ENCODE data around the gene INTS13. TPM values are rescaled to one million over a fixed set of nuclear protein-coding genes. Genes with fewer than 3 reads are reported as not detected.

The INTS13 gene
- total RNA-seq, 1 experiment from 2014 or later = 54.0 TPM

- no peak for TF ChIP-seq ATF2 (CRISPR knock-in tag; IDR thresholded peaks at IDR 0.05; ENCODE audit: borderline replicate concordance, low read depth)
Observed at GRCh38 chr12:26976687-26977086, 38.9 kb upstream of the INTS13 start (continued).

- TF ChIP-seq ZNF423 (CRISPR knock-in tag; IDR thresholded peaks at IDR 0.05) (no peak), NR3C1 (CRISPR knock-in tag; conservative IDR thresholded peaks at IDR 0.05; ENCODE audit: low read depth) (no peak), PREB (CRISPR knock-in tag; IDR thresholded peaks at IDR 0.05; ENCODE audit: borderline replicate concordance) (no peak), FOXJ3 (CRISPR knock-in tag; IDR thresholded peaks at IDR 0.05; ENCODE audit: borderline replicate concordance) (no peak), USF1 (CRISPR knock-in tag; IDR thresholded peaks at IDR 0.05) (no peak), CDX4 (CRISPR knock-in tag; IDR thresholded peaks at IDR 0.05; ENCODE audit: borderline replicate concordance) (no peak)
- DNase-seq (ENCODE audit: low spot score) = no peak
- CTCF ChIA-PET = no interaction called here
- POLR2A ChIA-PET = no interaction called here
- Mint-ChIP-seq H3K4me1 (no peaks in the 10 kb centered on the region), H3K4me3 (no peak overlapping the region), H3K27me3 (ENCODE audit: low read depth) (no peaks in the 10 kb centered on the region), H3K9me3 (no peaks in the 10 kb centered on the region), H3K27ac (no peak overlapping the region), H3K36me3 (peaks cover 41% of the 10 kb centered on the region)
- ATAC-seq = no peak
Observed at GRCh38 chr12:26971963-26972362, 34.2 kb upstream of the INTS13 start.

- H3K36me3 Mint-ChIP-seq = peaks cover 29% of the 10 kb centered on the region
- no peaks in the 10 kb centered on the region for H3K4me1 Mint-ChIP-seq
- POLR2A ChIA-PET = no interaction called here
- DNase-seq (ENCODE audit: low spot score) = no peak
- no peak for ATAC-seq
- H3K27me3 Mint-ChIP-seq (ENCODE audit: low read depth) = no peaks in the 10 kb centered on the region
- TF ChIP-seq STAT6 (CRISPR knock-in tag; conservative IDR thresholded peaks at IDR 0.05; ENCODE audit: low read depth) (no peak), OVOL2 (CRISPR knock-in tag; IDR thresholded peaks at IDR 0.05; ENCODE audit: borderline replicate concordance) (no peak), NFYB (CRISPR knock-in tag; conservative IDR thresholded peaks at IDR 0.05; ENCODE audit: low read depth) (no peak), HMGXB4 (CRISPR knock-in tag; IDR thresholded peaks at IDR 0.05) (no peak), PREB (CRISPR knock-in tag; IDR thresholded peaks at IDR 0.05; ENCODE audit: borderline replicate concordance) (no peak), NR1H2 (CRISPR knock-in tag; IDR thresholded peaks at IDR 0.05) (no peak), GRHL2 (CRISPR knock-in tag; IDR thresholded peaks at IDR 0.05; ENCODE audit: insufficient replicate concordance, severe bottlenecking) (no peak), MXD4 (CRISPR knock-in tag; IDR thresholded peaks at IDR 0.05; ENCODE audit: borderline replicate concordance) (no peak), E2F4 (CRISPR knock-in tag; IDR thresholded peaks at IDR 0.05; ENCODE audit: borderline replicate concordance, low read depth) (no peak), ELF4 (CRISPR knock-in tag; IDR thresholded peaks at IDR 0.05; ENCODE audit: low read depth) (no peak), EMX1 (CRISPR knock-in tag; IDR thresholded peaks at IDR 0.05) (no peak), CDX4 (CRISPR knock-in tag; IDR thresholded peaks at IDR 0.05; ENCODE audit: borderline replicate concordance) (no peak)
- CTCF ChIA-PET = no interaction called here
- H3K9me3 Mint-ChIP-seq = no peaks in the 10 kb centered on the region
- 0 out of 2 replicates have a peak overlapping the region, but pooled peaks have one; percentile 38 for H3K27ac Mint-ChIP-seq
- no peak overlapping the region for H3K4me3 Mint-ChIP-seq
Observed at GRCh38 chr12:26970136-26970535, 32.4 kb upstream of the INTS13 start.

Measured in WTC11 (cell line).